GM18508 (cell line): ENCODE measurements around the gene FNBP1.
A peak's percentile ranks its signal among the peaks of the same experiment; 100 is the strongest.
"Not testable (repeated sequence)": the region's sequence is repeated elsewhere in the genome, so short reads cannot be mapped to it uniquely, and the experiment has no call there.

Experiments used
- ATAC-seq: cut with Tn5 transposase; IDR thresholded peaks from one replicate; pipeline ENCODE4 v1.9.1; 2021; ENCODE audit warnings: moderate number of reproducible peaks; ENCODE audit not compliant: insufficient read depth, unreplicated experiment

The FNBP1 gene

GRCh38 chr9:129900263-129901027 lies 142.5 kb downstream of the FNBP1 start:
- ATAC-seq: peak; percentile 76

DNA sequence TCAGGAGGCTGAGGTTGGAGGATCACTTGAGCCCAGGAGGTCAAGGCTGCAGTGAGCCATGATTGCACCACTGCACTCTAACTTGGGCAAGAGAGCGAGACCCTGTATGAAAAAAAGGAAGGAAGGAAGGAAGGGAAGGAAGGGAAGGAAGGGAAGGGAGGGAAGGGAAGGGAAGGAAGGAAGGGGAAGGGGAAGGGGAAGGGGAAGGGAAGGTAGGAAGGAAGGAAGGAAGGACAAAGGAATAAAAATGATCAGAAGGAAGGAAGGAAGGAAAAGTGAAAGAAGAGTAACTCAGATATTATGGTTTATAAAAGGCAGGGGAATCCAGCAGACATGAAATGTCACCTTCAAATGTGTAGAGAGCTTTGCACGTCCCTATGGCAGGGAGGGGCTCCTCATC lies 143.4 kb downstream of the FNBP1 start:
- no peak for ATAC-seq

- ATAC-seq: no peak
Observed at GRCh38 chr9:129898185-129898584, 144.8 kb downstream of the FNBP1 start.

DNA sequence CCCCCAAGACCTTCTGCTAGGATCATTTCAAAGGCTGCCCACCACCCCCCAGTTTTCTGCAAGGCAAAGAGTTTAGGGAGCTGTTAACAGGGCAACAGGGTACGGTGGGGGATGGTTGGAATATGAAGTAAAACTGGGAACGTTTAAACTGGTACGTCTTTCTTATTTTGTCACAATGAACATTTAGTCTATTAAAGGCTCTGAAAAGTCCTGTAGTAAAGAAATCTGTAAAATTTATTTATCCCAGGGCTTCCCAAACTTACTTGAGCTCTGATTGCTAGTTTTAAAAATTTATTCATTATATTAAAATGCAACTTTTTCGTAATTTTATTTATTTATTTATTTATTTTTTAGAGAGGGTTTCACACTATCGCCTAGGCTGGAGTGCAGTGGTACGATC lies 145.7 kb downstream of the FNBP1 start:
- no peak for ATAC-seq

- no peak for ATAC-seq
Observed at GRCh38 chr9:129895376-129896268, 147.4 kb downstream of the FNBP1 start.

GRCh38 chr9:129894120-129894823 lies 148.7 kb downstream of the FNBP1 start:
- ATAC-seq: no peak

GRCh38 chr9:129891569-129891968 lies 151.4 kb downstream of the FNBP1 start:
- no peak for ATAC-seq

DNA sequence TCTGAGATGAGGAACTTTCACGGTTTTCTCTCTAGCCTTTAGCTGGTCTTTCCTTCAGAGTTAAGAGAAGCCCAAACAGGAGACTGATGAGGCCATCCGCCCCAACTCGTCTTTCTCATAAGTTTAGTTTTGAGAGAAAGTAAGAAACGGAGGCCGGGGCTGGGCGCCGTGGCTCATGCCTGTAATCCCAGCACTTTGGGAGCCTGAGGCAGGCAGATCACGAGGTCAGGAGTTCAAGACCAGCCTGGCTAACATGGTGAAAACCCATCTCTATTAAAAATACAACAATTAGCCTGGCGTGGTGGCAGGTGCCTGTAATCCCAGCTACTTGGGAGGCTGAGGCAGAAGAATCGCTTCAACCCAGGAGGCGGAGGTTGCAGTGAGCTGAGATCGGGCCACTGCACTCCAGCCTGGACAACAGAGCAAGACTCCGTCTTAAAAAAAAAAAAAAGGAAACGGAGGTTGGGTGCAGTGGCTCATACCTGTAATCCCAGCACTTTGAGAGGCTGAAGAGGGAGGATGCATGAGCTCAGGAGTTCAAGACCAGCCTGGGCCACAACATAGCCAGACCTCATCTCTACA lies 152.2 kb downstream of the FNBP1 start:
- not testable (repeated sequence) for ATAC-seq

DNA sequence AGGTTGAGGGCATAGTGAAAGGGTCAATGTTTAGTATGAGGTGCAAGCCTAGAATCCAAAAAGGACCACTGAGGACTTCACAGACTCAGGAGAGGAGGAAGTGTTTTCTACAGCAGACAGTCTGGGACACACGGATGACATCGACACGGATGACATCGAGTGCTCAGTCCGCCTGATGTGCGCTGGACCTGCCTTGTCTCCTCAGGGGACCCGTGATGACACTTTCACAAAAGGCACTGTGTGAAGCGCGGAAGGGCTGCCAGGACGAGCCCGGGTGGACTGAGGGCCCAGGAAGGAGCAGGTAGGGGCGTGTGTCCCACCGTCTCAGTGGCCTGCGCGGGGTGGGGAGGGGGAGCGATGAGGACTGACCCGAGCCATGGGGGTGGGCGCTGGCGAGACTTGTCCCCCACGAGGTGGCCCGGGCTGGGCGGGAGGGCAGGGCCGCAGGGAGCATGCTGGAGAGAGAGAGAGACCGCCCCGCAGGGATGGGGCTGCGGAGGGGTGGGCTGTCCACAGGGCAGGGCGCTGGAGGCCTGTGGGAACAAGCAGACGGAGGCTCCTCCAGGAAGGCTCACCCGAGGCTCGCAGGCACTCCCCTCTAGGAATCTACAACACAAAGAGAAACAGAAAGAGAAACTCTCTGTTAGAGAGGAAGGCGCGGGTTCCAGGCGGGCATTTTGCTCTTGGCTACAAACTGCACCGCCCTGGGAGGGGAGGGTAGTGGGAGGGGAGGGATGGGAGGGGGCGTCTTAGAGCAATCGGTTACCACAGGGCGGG lies 152.9 kb downstream of the FNBP1 start:
- no peak for ATAC-seq

DNA sequence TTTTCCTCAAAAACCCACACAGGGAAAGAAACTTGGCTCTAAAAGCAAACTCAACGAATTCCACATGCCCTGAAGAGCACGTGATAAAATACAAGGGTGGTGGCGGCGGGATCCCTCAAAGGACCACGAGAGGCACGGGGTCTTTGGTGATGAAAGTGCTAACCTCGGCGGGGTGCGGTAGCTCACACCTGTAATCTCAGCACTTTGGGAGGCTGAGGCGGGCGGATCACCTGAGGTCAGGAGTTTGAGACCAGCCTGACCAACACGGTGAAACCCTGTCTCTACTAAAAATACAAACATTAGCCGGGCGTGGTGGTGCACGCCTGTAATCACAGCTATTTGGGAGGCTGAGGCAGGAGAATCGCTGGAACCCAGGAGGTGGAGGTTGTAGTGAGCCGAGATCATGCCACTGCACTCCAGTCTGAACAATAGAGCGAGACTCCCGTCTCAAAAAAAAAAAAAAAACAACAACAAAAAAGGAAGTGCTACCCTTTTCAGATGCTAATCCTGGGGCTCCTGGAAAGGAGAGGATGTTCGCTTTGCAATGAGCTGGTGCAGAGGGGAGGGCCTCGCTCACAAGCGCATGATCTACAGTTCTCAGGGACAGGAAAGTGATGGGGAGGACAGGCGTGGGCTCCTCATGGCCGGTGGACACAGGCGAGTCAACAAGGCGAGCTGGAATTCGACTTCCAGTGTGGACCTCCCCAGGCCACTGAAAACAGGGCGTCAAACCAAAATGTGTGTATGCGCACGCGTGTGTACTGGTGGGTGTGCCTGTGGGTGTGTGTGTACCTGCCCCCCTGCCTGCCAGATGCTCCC lies 153.7 kb downstream of the FNBP1 start:
- ATAC-seq: no peak

- peak; percentile 51 for ATAC-seq
Observed at GRCh38 chr9:129888293-129889121, 154.5 kb downstream of the FNBP1 start.

- ATAC-seq: no peak
Observed at GRCh38 chr9:129887334-129888292, 155.4 kb downstream of the FNBP1 start.

DNA sequence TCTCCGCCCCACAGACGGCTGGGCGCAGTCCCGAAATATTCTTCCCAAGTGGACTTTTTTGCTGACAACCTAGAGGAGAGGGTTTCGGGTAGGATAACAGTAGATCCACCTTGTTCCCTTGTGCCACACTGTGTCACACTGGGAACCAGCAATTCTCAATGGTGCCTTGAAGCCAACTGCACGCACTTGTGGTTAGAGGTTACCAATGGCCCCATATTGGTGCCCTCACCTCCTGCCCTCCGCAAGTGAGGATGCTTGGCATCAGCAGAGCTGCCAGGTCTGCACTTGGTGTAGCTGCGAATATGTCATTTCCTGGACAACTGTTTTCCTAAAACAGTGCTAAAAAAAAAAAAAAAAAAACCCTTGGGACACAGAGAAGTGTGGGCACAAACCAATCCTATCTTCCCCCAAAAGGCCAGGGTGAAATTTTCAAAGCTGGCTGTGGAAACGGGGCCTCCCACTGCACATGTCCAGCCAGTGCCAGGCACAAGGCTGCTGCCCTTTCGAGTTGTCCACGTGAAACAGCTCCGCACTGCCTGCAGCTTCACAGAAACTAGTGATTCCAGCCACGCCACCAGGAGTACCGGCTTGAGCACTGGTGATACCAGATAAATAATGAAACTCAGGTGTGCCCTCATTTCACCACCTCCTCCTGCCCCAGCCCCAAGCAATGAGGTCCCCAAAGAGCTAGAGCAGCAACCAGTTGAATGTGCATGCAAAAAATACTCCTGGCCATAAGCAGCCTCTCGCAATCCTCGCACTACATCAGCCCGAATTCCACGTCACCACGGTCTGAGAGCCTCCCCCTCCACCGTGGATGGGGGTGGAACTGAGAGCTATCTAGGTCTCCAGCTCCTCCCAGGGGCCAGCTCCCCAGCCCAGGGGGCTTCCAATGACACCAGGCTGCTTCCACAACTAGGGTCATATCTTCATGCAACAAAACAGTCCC lies 156.5 kb downstream of the FNBP1 start:
- ATAC-seq: no peak

GRCh38 chr9:129885670-129886106 lies 157.3 kb downstream of the FNBP1 start:
- no peak for ATAC-seq

DNA sequence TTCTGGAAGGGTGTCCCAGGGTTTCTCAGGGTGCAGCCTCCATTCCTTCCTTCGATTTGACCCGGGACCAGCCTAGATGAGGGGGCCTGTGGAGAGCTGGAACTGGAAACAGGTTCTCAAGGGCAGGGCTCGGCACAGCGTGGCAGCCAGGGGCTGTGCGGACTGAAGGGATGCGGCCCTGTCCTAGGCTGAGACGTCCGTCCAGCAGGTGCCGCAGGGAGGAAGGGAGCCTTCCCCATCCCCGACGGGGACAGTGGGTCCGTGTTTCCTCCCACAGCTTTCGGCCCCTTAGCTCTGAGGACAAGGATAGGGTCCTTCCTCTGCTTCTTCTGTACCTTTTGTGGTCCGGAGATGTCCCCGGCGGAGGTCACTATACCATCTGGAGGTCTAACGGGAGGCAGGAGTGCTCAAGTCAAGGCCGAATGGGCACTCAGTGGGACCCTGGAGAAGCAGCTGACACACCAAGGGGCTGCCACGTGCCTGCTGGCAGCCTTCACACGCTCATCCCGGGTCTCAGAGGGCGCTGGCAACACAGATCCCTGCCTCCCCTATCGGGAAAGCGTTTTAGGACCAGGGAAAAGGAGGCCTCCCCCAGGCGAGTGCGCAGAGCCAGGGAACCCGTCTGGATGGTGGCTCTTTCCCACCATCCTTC lies 157.8 kb downstream of the FNBP1 start:
- no peak for ATAC-seq
